GM23338 (cell line): Measurements from ENCODE around the gene FNIP2. TPM values are rescaled to one million over a fixed set of nuclear protein-coding genes. Genes with fewer than 3 reads are reported as not detected.

Experiments
- ATAC-seq: fragments of 200-7000 bp; cut with Tn5 transposase; 3 replicates; pipeline ENCODE4 v1.9.1; 2020
- DNase-seq: peaks from one replicate; pipeline ENCODE4 v3.0.0-alpha.2; 2015; ENCODE audit warnings: low spot score
- H2AFZ ChIP-seq: fragments of 200-600 bp; sonication (generic); 2 replicates; pipeline ENCODE4 v1.8.0; 2016; ENCODE audit warnings: antibody characterized with exemption, mild to moderate bottlenecking, moderate library complexity
- H3F3A ChIP-seq: fragments of 200-600 bp; sonication (generic); replicated peaks from 2 replicates; pipeline ENCODE4 v1.8.0; 2017; ENCODE audit warnings: antibody characterized with exemption, mixed run types, low read depth
- H3K27ac ChIP-seq: fragments of 200-600 bp; sonication (generic); 2 replicates; pipeline ENCODE4 v1.6.1; 2016; ENCODE audit warnings: low read depth
- H3K27me3 ChIP-seq: fragments of 200-600 bp; sonication (generic); 2 replicates; pipeline ENCODE4 v1.8.0; 2016; ENCODE audit warnings: mild to moderate bottlenecking, mixed run types, moderate library complexity; ENCODE audit not compliant: insufficient read depth
- H3K36me3 ChIP-seq: fragments of 200-600 bp; sonication (generic); 2 replicates; pipeline ENCODE4 v1.8.0; 2016; ENCODE audit warnings: mild to moderate bottlenecking; ENCODE audit not compliant: insufficient read depth
- H3K4me1 ChIP-seq: fragments of 200-600 bp; sonication (generic); 2 replicates; pipeline ENCODE4 v1.8.0; 2016; ENCODE audit warnings: mild to moderate bottlenecking, moderate library complexity; ENCODE audit not compliant: insufficient read depth
- H3K4me2 ChIP-seq: fragments of 200-600 bp; sonication (generic); 2 replicates; pipeline ENCODE4 v1.7.1; 2017; ENCODE audit warnings: mixed run types
- H3K4me3 ChIP-seq: fragments of 200-600 bp; sonication (generic); 2 replicates; pipeline ENCODE4 v1.6.1; 2016; ENCODE audit warnings: mixed run types
- H3K79me2 ChIP-seq: fragments of 200-600 bp; sonication (generic); replicated peaks from 2 replicates; pipeline ENCODE4 v1.8.0; 2017; ENCODE audit warnings: mild to moderate bottlenecking; ENCODE audit not compliant: insufficient read depth
- H3K9me2 ChIP-seq: fragments of 200-600 bp; sonication (generic); 2 replicates; pipeline ENCODE4 v1.8.0; 2017; ENCODE audit not compliant: insufficient read depth
- H4K20me1 ChIP-seq: fragments of 200-600 bp; sonication (generic); replicated peaks from 2 replicates; pipeline ENCODE4 v1.8.0; 2017; ENCODE audit warnings: mild to moderate bottlenecking; ENCODE audit not compliant: insufficient read depth
- H3K27ac Mint-ChIP-seq: 2 replicates; pipeline ENCODE4 v1.8.0; 2020; ENCODE audit warnings: inconsistent platforms, mild to moderate bottlenecking, moderate library complexity, mixed read lengths
- H3K27me3 Mint-ChIP-seq: 3 replicates; pipeline ENCODE4 v1.8.0; 2022; ENCODE audit warnings: low read depth, mild to moderate bottlenecking, moderate library complexity, mixed read lengths, inconsistent platforms; ENCODE audit not compliant: insufficient read depth, poor library complexity
- H3K36me3 Mint-ChIP-seq: 3 replicates; pipeline ENCODE4 v1.8.0; 2021; ENCODE audit warnings: low read depth, mild to moderate bottlenecking, inconsistent platforms, moderate library complexity, mixed read lengths
- H3K4me1 Mint-ChIP-seq: 3 replicates; pipeline ENCODE4 v1.8.0; 2020; ENCODE audit warnings: mild to moderate bottlenecking, inconsistent platforms, mixed read lengths
- H3K4me3 Mint-ChIP-seq: 3 replicates; pipeline ENCODE4 v1.8.0; 2021; ENCODE audit warnings: moderate library complexity, mild to moderate bottlenecking, inconsistent platforms, mixed read lengths
- H3K9me3 Mint-ChIP-seq: 3 replicates; pipeline ENCODE4 v1.8.0; 2020; ENCODE audit warnings: moderate library complexity, mild to moderate bottlenecking, inconsistent platforms, mixed read lengths
- CREB1 ChIP-seq: fragments of 250-450 bp; sonication (Bioruptor Pico); IDR thresholded peaks from 2 replicates; pipeline ENCODE4 v1.5.0; 2020; ENCODE audit warnings: low read depth, mild to moderate bottlenecking, moderate library complexity
- EZH2phosphoT487 ChIP-seq: fragments of 200-600 bp; sonication (generic); IDR thresholded peaks from one replicate; pipeline ENCODE4 v1.8.1; 2018; ENCODE audit warnings: antibody characterized with exemption; ENCODE audit not compliant: unreplicated experiment
- REST ChIP-seq: IDR thresholded peaks from one replicate; pipeline ENCODE4 v1.6.1; 2018; ENCODE audit warnings: antibody characterized with exemption; ENCODE audit not compliant: unreplicated experiment
- STAT1 ChIP-seq: IDR thresholded peaks from one replicate; pipeline ENCODE4 v1.6.1; 2016; ENCODE audit warnings: antibody characterized with exemption; ENCODE audit not compliant: unreplicated experiment
- ZNF331 ChIP-seq: fragments of 250-450 bp; sonication (Bioruptor Pico); IDR thresholded peaks from 2 replicates; pipeline ENCODE4 v1.5.0; 2020; ENCODE audit warnings: low read depth, mild to moderate bottlenecking, moderate library complexity
- ZNF462 ChIP-seq: fragments of 250-450 bp; sonication (Bioruptor Pico); IDR thresholded peaks from 2 replicates; pipeline ENCODE4 v1.5.0; 2020; ENCODE audit warnings: mild to moderate bottlenecking, moderate library complexity
- polyA plus RNA-seq: library from polyadenylated mRNA; unstranded; fragments of >200 nt; fragmentation: Nextera tagmentation; extraction: Ambion mirVana; gene quantifications from 2 replicates; pipeline ENCODE4 v1.2.1, GENCODE V29; 2016
- total RNA-seq: library from RNA; depleted of rRNA; stranded (reverse); fragments of >200 nt; shearing (Covaris generic); gene quantifications from 2 replicates; pipeline ENCODE4 v1.2.3, GENCODE V29; 2014
- TF ChIP-seq, protein P1 (sequence below): IDR thresholded peaks from 2 replicates; pipeline ENCODE4 v1.6.1; 2016; ENCODE audit warnings: antibody characterized with exemption

Gene FNIP2
- total and polyA plus RNA-seq, 2 experiments from 2014 or later: 2.7 to 17.2 TPM

DNA sequence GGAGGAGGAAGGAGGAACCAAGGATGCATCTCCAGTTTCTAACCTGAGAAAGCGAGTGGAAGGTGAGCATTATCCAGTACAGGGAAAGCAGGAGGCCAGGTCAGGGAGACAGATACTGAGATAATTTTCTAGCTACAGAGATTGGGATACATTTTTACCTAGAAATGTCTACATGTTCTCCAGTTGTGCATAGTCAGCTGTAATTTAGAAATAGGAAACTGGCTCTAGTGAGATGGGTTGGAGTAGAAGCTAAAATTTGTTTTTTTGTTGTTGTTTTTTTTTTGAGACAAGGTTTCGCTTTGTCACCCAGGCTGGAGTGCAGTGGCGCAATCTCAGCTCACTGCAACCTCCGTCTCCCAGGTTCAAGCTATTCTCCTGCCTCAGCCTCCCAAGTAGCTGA lies 71.3 kb downstream of the FNIP2 start:
- TF ChIP-seq ZNF331 (CRISPR knock-in tag): no peak
- no peak for TF ChIP-seq ZNF462 (CRISPR knock-in tag)
- TF ChIP-seq EZH2phosphoT487: no peak
- TF ChIP-seq REST: no peak
- TF ChIP-seq CREB1 (CRISPR knock-in tag): no peak
- TF ChIP-seq, protein P1, sequence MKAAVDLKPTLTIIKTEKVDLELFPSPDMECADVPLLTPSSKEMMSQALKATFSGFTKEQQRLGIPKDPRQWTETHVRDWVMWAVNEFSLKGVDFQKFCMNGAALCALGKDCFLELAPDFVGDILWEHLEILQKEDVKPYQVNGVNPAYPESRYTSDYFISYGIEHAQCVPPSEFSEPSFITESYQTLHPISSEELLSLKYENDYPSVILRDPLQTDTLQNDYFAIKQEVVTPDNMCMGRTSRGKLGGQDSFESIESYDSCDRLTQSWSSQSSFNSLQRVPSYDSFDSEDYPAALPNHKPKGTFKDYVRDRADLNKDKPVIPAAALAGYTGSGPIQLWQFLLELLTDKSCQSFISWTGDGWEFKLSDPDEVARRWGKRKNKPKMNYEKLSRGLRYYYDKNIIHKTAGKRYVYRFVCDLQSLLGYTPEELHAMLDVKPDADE: no peak
- TF ChIP-seq STAT1: no peak
- Histone ChIP-seq H3K36me3 (no peaks in the 10 kb centered on the region), H3K4me2 (no peak overlapping the region), H3K27me3 (no peaks in the 10 kb centered on the region), H3K79me2 (no peaks in the 10 kb centered on the region), H3F3A (0 out of 2 replicates have a peak, but pooled peaks cover 3% of the 10 kb centered on the region), H3K9me2 (no peaks in the 10 kb centered on the region; the same call in 1 of the 2 replicates), H3K4me1 (peaks cover 11% of the 10 kb centered on the region), H3K27ac (no peak overlapping the region), H3K4me3 (no peak overlapping the region), H4K20me1 (no peaks in the 10 kb centered on the region), H2AFZ (no peak overlapping the region)
- Mint-ChIP-seq H3K4me1 (peaks cover 33% of the 10 kb centered on the region), H3K27me3 (peaks cover 7% of the 10 kb centered on the region), H3K27ac (no peak overlapping the region), H3K9me3 (no peaks in the 10 kb centered on the region), H3K36me3 (peaks cover 35% of the 10 kb centered on the region), H3K4me3 (no peak overlapping the region)
- DNase-seq (no peak), ATAC-seq (no peak)
